COR-L47 (cell line): ENCODE data around the gene COX10.
"Not testable (repeated sequence)": the region's sequence is repeated elsewhere in the genome, so short reads cannot be mapped to it uniquely, and the experiment has no call there.

Experiments
- DNase-seq: peaks from one replicate; lab custom pipeline; 2025; lab: John Stamatoyannopoulos, UW

The COX10 gene

DNA sequence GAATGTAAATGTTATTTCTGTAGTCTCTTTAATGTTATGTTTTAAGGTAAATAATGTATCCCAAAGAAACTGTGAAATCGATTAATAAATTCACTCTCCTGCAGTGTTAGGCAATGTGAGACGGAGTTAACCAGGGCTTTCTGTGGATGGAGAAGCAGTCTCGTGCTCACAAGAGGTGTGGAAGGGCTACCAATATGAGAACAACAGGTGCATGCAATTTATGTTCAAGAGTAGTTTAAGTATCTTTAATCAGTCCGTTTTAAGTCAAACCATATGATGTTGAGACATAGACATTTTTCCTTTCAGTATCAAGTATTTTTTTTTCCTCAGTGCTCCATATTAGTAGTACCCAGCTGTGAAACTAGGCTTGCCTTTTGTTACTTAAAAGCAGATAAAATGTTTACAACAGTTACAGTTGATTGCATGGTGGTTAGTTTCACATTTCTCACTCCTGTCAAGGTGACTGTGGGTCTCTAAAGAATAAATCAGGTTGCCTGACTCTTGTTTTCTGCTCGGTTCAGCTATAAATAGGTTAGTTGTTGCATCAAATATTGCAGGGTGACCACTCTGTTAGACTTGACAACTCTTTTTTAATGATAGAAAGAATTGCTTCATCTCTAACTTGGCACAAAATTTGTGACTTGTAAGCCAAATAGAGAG is 54.4 kb downstream of the COX10 start:
- DNase-seq: no peak

DNA sequence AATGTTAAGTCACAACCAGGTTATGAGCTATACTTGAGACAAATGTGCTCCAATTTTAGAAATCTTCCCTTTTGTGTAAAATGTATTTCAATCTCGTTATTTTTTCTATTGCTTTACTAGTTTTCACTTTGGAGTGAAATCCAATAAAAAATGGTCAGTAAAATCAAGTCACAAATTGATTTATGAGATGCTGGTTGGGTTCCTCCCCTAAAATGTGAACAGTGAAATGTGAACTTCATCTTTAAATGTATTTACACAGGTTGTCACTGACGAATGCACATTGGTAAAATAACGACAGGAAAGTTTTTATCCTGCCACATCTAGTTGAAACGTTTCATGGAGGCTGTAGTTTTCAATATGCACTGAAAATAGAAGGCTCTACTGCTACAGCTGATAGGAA is 55.5 kb downstream of the COX10 start:
- no peak for DNase-seq

DNA sequence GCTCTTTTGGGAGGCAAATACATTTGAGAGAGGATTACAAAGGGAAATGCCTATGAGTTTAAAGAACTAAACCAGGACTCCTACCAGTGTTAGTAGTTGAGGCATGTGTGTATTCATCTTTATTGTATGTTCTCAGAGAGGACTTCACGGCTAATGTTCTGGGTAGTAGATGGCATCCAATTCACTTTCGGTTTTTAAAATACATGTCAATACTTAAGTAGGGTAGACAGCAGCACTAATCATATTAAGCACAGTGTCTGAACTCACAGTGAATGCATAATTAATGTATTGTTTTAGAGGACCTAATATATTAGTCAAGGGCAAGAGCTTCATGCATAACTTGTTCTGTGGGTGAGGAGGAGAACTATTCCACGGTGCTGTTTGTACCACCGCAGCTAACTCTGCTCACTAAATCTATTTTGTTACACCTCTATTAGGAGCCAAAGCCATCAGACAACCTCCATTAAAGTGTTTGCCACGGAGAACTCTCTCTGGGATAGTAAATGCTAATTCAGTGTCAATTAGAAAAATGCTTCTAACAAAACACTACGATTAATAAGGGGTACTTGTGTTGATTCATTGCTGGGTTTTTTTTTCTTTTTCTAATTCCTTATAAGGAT is 56.3 kb downstream of the COX10 start:
- DNase-seq: no peak

- no peak for DNase-seq
Observed at GRCh38 chr17:14133104-14133503, 63.8 kb downstream of the COX10 start.

GRCh38 chr17:14134456-14134855 is 65.2 kb downstream of the COX10 start:
- DNase-seq: no peak

GRCh38 chr17:14135906-14136590 is 66.7 kb downstream of the COX10 start:
- DNase-seq: no peak

DNA sequence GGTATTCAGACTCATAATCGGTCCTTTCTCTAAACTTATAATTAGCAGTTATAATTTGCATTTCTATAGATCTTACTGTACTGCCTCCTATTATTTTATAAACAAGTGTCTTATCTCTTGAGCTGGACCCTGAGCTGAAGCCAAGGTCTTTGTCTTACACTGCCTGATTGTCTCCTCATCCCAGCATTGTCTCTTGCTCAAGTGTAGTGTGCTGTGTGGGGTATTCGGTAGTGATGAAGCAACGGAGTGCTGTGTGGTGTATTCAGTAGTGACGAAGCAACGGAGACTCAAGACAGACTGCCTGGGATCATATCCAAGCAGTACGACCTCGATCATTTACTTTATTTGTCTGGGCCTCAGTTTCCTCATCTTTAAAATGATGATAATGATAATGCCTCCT is 69.3 kb downstream of the COX10 start:
- DNase-seq: no peak

DNA sequence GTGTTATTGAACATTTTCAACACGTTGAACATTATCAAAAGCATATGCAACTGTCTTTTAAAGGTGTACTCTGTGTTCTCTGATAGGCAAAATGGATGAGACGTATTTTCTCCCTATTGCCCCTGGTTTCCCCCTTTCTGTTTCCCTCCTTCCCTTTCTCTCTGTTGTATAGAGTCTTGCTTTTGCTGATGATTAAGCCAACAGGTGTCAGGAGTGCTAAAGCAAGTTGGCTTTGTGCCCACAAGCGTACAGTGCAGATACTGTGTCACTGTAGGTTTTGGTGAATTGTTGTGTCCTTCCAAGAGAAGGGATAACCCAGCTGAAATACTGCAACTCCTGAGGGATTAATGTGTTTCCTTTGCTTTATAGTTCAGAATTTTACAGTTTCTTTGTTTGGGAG is 74.4 kb downstream of the COX10 start:
- no peak for DNase-seq

DNA sequence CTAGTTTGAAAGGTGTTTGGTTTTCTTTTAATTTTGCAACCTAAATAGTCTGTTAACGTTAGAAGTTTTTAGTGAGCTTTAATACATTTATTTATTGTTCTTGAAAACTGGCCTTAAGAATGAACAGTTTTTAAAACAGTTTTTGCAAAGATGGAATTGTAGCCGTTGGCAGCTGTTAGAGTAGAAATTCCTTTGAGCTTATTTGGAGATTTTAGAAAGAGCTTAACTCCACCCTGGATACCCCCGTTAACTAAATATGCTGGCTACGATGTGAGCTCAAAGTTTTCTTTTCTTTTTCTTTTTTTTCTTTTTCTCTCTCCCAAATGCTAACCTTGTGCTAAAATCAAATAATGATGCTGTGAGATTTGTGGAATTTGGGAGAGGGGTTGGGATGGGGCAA is 75.2 kb downstream of the COX10 start:
- DNase-seq: no peak

GRCh38 chr17:14149751-14150150 is 80.4 kb downstream of the COX10 start:
- no peak for DNase-seq

GRCh38 chr17:14150619-14151018 is 81.3 kb downstream of the COX10 start:
- no peak for DNase-seq

DNA sequence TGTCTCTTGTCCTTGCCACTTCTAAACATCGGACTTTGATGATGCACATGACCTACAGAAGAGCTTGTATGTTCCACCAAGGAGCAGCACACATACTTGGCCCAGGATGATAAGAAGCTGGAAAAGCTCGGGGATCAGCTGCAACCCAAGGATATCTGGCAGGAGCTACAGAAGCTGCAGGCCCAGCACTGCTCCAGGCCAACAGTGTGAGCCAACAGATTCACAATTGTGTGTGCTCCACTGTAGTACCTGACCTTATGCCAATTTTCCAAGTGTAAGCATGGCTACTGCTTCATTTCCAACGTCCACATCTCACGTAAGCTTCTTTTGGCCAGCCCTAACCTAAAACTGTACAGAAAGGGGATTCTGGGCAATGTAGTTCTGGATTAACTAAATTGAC is 83.4 kb downstream of the COX10 start:
- no peak for DNase-seq

GRCh38 chr17:14153374-14153773 is 84.1 kb downstream of the COX10 start:
- DNase-seq: no peak

DNA sequence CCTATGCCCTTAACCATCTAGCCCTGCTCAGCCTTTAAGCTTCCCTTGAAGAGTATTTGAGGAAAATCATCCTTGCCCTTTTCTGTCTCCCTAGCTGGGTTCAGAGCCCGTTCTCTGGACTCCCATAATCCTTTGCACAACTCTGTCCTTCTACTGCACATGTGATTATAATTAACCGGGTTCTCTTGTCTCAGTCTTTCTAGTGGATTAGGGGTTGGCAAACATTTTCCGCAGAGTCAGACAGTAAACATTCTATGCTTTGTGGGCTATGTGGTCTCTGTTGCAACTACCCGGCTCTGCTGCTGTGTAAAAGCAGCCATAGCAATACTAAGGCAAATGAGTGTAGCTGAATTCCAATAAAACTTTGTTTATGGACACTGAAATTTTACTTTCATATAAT is 87.4 kb downstream of the COX10 start:
- DNase-seq: no peak

DNA sequence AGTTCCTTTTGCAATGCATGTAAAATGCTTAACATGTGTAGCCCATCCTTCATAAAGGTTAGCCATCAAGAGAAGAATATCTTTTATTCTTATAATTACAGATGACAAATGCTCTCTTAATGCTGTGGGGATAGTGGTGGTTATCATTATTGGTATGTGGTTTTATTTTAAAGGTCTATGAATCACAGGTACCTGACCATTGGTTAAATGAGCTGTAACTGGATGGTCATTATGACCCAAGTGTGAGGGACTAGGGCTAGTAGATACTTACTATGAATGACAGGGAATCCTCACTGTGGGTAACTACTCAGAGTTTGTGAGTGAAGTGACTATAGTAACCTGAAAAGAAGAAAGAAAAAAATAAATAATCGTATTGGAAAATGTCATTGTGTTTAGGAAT is 88.5 kb downstream of the COX10 start:
- DNase-seq: no peak

DNA sequence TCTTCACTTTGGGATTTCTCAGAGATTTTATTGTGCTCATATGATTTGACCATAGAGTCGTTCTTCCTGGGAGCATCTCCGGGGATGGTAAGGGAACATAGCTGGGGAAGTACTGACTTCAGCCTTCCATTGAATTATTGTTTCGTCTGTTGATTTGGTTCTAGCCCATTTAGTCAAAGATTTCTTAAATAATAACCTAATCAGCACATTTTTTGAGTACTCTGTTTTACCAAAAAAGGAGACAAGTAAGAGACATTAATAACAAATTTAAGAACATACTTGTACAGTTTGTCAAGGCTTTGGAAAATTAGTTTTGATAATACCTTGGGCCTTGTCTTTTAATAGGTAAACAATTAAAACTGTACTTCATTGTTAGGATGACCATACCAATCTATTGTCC is 89.4 kb downstream of the COX10 start:
- DNase-seq: no peak

DNA sequence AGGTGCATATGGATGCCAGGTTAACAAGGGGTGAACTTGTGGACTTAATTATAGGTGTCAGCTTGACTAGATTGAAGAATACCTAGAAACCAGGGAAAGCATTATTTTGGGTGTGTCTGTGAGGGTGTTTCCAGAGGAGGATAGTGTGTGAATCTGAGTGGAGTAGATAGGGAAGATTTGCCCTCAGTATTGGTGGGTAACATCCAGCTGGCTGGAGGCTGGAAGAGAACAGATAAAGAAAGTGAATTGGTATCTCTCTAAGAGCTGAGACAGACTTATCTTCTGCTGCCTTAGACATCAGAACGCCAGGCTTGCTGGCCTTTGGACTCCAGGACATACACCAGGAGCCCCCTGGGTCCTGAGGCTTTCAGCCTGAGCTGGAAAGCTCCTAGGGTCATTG is 92.1 kb downstream of the COX10 start:
- DNase-seq: no peak

DNA sequence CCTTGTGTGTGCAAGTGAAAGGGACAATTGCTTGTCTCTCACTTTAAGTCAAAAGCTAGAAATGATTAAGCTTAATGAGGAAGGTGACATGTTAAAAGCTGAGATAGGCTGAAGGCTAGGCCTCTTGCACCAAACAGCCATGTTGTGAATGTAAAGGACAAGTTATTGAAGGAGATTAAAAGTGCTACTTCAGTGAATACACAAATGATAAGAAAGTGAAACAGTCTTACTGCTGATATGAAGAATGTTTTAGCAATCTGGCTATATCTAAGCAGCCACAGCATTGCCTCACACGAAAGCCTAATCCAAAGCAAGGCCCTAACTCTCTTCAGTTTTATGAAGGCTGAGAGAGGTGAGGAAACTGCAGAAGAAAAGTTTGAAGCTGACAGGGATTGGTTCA is 96.3 kb downstream of the COX10 start:
- DNase-seq: no peak

DNA sequence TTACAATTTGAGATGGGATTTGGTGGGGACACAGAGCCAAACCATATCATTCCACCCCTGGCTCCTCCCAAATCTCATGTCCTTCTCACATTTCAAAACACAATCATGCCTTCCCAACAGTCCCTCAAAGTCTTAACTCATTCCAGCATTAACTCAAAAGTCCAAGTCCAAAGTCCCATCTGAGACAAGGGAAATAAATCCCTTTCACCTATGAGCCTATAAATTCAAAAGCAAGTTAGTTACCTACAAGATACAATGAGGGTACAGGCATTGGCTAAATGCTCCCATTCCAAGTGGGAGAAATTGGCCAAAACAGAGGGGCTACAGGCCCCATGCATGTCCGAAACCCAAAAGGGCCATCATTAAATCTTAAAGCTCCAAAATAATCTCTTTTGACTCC is 98.5 kb downstream of the COX10 start:
- DNase-seq: not testable (repeated sequence)

GRCh38 chr17:14168582-14168981 is 99.3 kb downstream of the COX10 start:
- no peak for DNase-seq

DNA sequence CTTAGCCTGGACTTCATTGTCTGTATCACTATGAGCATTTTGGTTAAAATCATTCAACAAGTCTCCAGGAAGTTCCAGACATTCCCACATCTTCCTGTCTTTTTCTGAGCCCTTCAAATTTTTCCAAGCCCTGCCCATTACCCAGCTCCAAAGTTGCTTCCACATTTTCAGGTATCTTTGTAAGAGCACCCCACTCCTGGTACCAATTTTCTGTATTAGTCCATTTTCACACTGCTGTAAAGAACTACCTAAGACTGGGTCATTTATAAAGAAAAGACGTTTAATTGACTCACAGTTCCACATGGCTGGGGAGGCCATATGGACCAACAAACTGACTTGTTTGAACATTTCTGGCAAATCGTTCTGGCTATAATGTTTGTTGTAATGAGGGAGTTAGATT is 100.0 kb downstream of the COX10 start:
- no peak for DNase-seq

DNA sequence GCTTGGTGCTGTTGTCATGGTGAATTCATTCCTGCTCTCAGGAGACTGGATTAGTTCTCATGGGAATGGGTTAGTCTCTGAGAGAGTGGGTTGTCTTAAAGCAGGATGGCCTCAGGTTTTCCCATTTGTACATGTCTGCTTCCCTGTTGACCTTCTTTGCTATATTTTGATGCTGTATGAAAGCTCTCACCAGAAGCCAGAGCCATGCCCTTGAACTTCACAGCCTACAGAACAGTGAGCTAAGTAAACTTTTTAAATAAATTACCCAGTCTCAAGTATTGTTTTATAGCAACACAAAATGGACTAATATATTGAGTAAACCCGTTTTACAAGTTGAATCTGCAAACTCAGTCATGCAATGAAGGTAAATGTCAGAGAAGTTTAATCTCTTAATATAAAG is 100.6 kb downstream of the COX10 start:
- DNase-seq: no peak

GRCh38 chr17:14176989-14177388 is 107.7 kb downstream of the COX10 start:
- DNase-seq: not testable (repeated sequence)

- not testable (repeated sequence) for DNase-seq
Observed at GRCh38 chr17:14177801-14178200, 108.5 kb downstream of the COX10 start.
